ENCODE measurements around the gene DRC1. TPM values are rescaled to one million over a fixed set of nuclear protein-coding genes. Genes with fewer than 3 reads are reported as not detected.

Gene DRC1
- total RNA-seq, 1 experiment from 2014 or later = 0.18 TPM

DNA sequence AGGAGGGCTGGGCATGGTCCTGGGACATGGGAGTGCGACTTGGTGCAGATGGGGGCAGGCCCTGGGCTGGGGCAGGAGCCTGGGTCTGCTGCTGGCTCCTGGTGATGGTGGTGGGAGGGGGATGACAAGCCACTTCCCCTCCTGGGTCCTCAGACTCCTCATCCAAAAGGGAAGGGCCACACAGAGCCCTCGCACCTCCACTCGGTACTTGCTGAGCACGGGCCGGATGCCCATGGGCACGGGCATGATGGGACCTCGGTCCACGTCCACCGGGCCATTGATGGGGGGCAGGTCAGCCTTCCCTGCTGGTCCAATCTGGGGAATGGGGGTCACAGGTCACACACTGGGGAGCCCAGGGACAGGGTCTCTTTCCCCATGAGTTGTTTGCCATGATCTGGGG, 72.1 kb downstream of the DRC1 start:
- no peak for TF ChIP-seq POLR2AphosphoS5 (IDR thresholded peaks at IDR 0.05; ENCODE audit: low read depth, low read length)
- no TSS peak for BruUV-seq (replicated peaks)
- in situ Hi-C loops (cut with HindIII; ENCODE audit: low pct_unique_long_range_greater_than_20kb, low sequenced_read_pairs) = no loop called here
- Histone ChIP-seq H3K27me3 (ENCODE audit: control insufficient read depth, insufficient read depth, low read length) (no peaks in the 10 kb centered on the region), H3K36me3 (ENCODE audit: control insufficient read depth, insufficient read depth, low read length) (no peaks in the 10 kb centered on the region), H3K27ac (ENCODE audit: low read length) (no peak overlapping the region), H3K4me3 (ENCODE audit: low read depth in 2 of 2, low read length in 2 of 2) (no peak overlapping the region), H3K4me1 (ENCODE audit: control insufficient read depth, insufficient read depth, low read length) (peaks cover 4% of the 10 kb centered on the region), H3K9me3 (ENCODE audit: control insufficient read depth, insufficient read depth, low read depth, low read length) (no peaks in the 10 kb centered on the region)
- no peak for DNase-seq (ENCODE audit: low read depth, low spot score)
- POLR2A ChIA-PET = no interaction called here
- intact Hi-C loops (cut with micrococcal nuclease; ENCODE audit: unreplicated experiment) = loop anchor here (5.0 kb wide), 1 partner anchor 104 kb away; no protein-coding TSS in a partner anchor
- ATAC-seq = no peak
- CTCF ChIA-PET = no interaction called here

DNA sequence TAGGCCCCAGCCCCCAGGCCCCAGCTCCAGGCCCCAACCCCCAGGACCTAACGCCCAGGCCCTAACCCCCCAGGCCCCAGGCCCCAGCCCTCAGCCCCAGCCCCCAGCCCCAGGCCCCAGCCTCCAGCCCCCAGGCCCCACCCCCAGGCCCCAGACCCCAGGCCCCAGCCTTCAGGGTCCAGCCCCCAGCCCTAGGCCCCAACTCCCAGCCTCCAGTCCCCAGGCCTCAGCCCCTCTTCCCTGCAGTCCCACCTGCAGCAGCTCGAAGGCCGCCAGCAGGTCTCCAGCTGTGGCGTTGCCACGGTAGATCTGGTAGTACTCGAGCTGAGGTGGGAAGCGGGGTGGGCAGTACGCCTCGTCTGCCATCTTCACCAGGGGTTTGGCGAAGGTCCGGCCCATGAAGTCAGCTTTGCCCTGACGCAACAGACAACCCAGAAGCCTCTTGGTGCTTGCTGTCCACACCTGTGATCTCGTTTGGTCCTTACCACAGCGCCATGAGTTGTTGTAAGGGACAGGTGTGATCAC, 72.6 kb downstream of the DRC1 start:
- ChIA-PET CTCF (no interaction called here), POLR2A (no interaction called here)
- H3K4me1 ChIP-seq (ENCODE audit: control insufficient read depth, insufficient read depth, low read length) = peaks cover 4% of the 10 kb centered on the region
- in situ Hi-C loops (cut with HindIII; ENCODE audit: low pct_unique_long_range_greater_than_20kb, low sequenced_read_pairs) (no loop called here), intact Hi-C loops (cut with micrococcal nuclease; ENCODE audit: unreplicated experiment) (loop anchor here (5.0 kb wide), 1 partner anchor 103 kb away; no protein-coding TSS in a partner anchor)
- no peaks in the 10 kb centered on the region for H3K36me3 ChIP-seq (ENCODE audit: control insufficient read depth, insufficient read depth, low read length)
- H3K27me3 ChIP-seq (ENCODE audit: control insufficient read depth, insufficient read depth, low read length) = no peaks in the 10 kb centered on the region
- TF ChIP-seq, protein P1, sequence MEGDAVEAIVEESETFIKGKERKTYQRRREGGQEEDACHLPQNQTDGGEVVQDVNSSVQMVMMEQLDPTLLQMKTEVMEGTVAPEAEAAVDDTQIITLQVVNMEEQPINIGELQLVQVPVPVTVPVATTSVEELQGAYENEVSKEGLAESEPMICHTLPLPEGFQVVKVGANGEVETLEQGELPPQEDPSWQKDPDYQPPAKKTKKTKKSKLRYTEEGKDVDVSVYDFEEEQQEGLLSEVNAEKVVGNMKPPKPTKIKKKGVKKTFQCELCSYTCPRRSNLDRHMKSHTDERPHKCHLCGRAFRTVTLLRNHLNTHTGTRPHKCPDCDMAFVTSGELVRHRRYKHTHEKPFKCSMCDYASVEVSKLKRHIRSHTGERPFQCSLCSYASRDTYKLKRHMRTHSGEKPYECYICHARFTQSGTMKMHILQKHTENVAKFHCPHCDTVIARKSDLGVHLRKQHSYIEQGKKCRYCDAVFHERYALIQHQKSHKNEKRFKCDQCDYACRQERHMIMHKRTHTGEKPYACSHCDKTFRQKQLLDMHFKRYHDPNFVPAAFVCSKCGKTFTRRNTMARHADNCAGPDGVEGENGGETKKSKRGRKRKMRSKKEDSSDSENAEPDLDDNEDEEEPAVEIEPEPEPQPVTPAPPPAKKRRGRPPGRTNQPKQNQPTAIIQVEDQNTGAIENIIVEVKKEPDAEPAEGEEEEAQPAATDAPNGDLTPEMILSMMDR (IDR thresholded peaks at IDR 0.05) = no peak
- no peak for TF ChIP-seq TCF7L2 (IDR thresholded peaks at IDR 0.05; ENCODE audit: low read depth, low read length)
- TF ChIP-seq, protein P2, sequence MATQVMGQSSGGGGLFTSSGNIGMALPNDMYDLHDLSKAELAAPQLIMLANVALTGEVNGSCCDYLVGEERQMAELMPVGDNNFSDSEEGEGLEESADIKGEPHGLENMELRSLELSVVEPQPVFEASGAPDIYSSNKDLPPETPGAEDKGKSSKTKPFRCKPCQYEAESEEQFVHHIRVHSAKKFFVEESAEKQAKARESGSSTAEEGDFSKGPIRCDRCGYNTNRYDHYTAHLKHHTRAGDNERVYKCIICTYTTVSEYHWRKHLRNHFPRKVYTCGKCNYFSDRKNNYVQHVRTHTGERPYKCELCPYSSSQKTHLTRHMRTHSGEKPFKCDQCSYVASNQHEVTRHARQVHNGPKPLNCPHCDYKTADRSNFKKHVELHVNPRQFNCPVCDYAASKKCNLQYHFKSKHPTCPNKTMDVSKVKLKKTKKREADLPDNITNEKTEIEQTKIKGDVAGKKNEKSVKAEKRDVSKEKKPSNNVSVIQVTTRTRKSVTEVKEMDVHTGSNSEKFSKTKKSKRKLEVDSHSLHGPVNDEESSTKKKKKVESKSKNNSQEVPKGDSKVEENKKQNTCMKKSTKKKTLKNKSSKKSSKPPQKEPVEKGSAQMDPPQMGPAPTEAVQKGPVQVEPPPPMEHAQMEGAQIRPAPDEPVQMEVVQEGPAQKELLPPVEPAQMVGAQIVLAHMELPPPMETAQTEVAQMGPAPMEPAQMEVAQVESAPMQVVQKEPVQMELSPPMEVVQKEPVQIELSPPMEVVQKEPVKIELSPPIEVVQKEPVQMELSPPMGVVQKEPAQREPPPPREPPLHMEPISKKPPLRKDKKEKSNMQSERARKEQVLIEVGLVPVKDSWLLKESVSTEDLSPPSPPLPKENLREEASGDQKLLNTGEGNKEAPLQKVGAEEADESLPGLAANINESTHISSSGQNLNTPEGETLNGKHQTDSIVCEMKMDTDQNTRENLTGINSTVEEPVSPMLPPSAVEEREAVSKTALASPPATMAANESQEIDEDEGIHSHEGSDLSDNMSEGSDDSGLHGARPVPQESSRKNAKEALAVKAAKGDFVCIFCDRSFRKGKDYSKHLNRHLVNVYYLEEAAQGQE (IDR thresholded peaks at IDR 0.05; ENCODE audit: insufficient read depth in 1 of 2, low read depth in 2 of 2, low read length in 1 of 2) = no peak
- TF ChIP-seq SIN3A (IDR thresholded peaks at IDR 0.05; ENCODE audit: borderline replicate concordance, insufficient read depth, low read depth, low read length) = no peak
- TF ChIP-seq POLR2AphosphoS5 (IDR thresholded peaks at IDR 0.05; ENCODE audit: low read depth, low read length) = no peak
- no peak overlapping the region for H3K27ac ChIP-seq (ENCODE audit: low read length)
- no peak overlapping the region for H3K4me3 ChIP-seq (ENCODE audit: low read depth in 2 of 2, low read length in 2 of 2)
- ATAC-seq = no peak
- DNase-seq (ENCODE audit: low read depth, low spot score) = no peak
- BruUV-seq (replicated peaks) = no TSS peak
- no peaks in the 10 kb centered on the region for H3K9me3 ChIP-seq (ENCODE audit: control insufficient read depth, insufficient read depth, low read depth, low read length)

GRCh38 chr2:26475037-26475436, 73.3 kb downstream of the DRC1 start:
- TF ChIP-seq, protein P2 (IDR thresholded peaks at IDR 0.05; ENCODE audit: insufficient read depth in 1 of 2, low read depth in 2 of 2, low read length in 1 of 2) = no peak
- TF ChIP-seq TCF7L2 (IDR thresholded peaks at IDR 0.05; ENCODE audit: low read depth, low read length) = no peak
- TF ChIP-seq, protein P1 (IDR thresholded peaks at IDR 0.05) = no peak
- TF ChIP-seq SIN3A (IDR thresholded peaks at IDR 0.05; ENCODE audit: borderline replicate concordance, insufficient read depth, low read depth, low read length) = no peak
- no peak for TF ChIP-seq POLR2AphosphoS5 (IDR thresholded peaks at IDR 0.05; ENCODE audit: low read depth, low read length)
- DNase-seq (ENCODE audit: low read depth, low spot score) (no peak), ATAC-seq (no peak)
- no peak overlapping the region for H3K4me3 ChIP-seq (ENCODE audit: low read depth in 2 of 2, low read length in 2 of 2)
- H3K9me3 ChIP-seq (ENCODE audit: control insufficient read depth, insufficient read depth, low read depth, low read length) = no peaks in the 10 kb centered on the region
- peaks cover 4% of the 10 kb centered on the region for H3K4me1 ChIP-seq (ENCODE audit: control insufficient read depth, insufficient read depth, low read length)
- no peaks in the 10 kb centered on the region for H3K27me3 ChIP-seq (ENCODE audit: control insufficient read depth, insufficient read depth, low read length)
- intact Hi-C loops (cut with micrococcal nuclease; ENCODE audit: unreplicated experiment) = no loop called here
- BruUV-seq (replicated peaks) = no TSS peak
- ChIA-PET POLR2A (interaction anchor here (0.6 kb wide), 1 partner anchor 518 kb away, joined by 3 read pairs; no protein-coding TSS in a partner anchor), CTCF (no interaction called here)
- H3K27ac ChIP-seq (ENCODE audit: low read length) = no peak overlapping the region
- in situ Hi-C loops (cut with HindIII; ENCODE audit: low pct_unique_long_range_greater_than_20kb, low sequenced_read_pairs) = no loop called here
- no peaks in the 10 kb centered on the region for H3K36me3 ChIP-seq (ENCODE audit: control insufficient read depth, insufficient read depth, low read length)
